Astrocyte of the cerebellum (primary cell): ENCODE measurements around the gene SAAL1.
A peak's percentile ranks its signal among the peaks of the same experiment; 100 is the strongest.
"Not testable (repeated sequence)": the region's sequence is repeated elsewhere in the genome, so short reads cannot be mapped to it uniquely, and the experiment has no call there.

Source experiments
- DNase-seq: peaks from one replicate; pipeline ENCODE4 v3.0.0-alpha.2; 2011; ENCODE audit warnings: low read depth
- H3K4me3 ChIP-seq: 2 replicates; pipeline ENCODE4 v1.5.1; 2011; ENCODE audit warnings: mild to moderate bottlenecking, low read depth, low read length, moderate library complexity
- CTCF ChIP-seq: IDR thresholded peaks from 2 replicates; pipeline ENCODE4 v1.5.1; 2012; ENCODE audit warnings: low read length, low read depth, moderate library complexity, mild to moderate bottlenecking; ENCODE audit errors: missing control alignments
- in situ Hi-C: cut with HindIII; loops from 2 replicates; pipeline ENCODE4 v1.10.0; 2017; ENCODE audit warnings: low sequenced_read_pairs

SAAL1 gene

GRCh38 chr11:18137186-18137800, 31.4 kb upstream of the SAAL1 start:
- H3K4me3 ChIP-seq, result no peak overlapping the region
- in situ Hi-C loops, result no loop called here
- no peak for DNase-seq
- no peak for TF ChIP-seq CTCF

GRCh38 chr11:18135308-18135707, 29.4 kb upstream of the SAAL1 start:
- H3K4me3 ChIP-seq, result no peak overlapping the region
- no peak for TF ChIP-seq CTCF
- in situ Hi-C loops, result no loop called here
- DNase-seq, result no peak

- TF ChIP-seq CTCF, result no peak
- DNase-seq, result no peak
- no peak within 1 kb of the TSS for H3K4me3 ChIP-seq
- in situ Hi-C loops, result no loop called here
Measured at GRCh38 chr11:18132341-18132740, 26.5 kb upstream of the SAAL1 start, which contains the start of gene MRGPRX3. MRGPRX3 (plus strand) TSS chr11:18132571; CDS start chr11:18137203, 4,632 bp downstream.

- DNase-seq, in situ Hi-C loops, H3K4me3 ChIP-seq: not testable (repeated sequence)
Measured at GRCh38 chr11:18131115-18131514, 25.2 kb upstream of the SAAL1 start.

- H3K4me3 ChIP-seq, in situ Hi-C loops, DNase-seq: not testable (repeated sequence)
Measured at GRCh38 chr11:18121331-18121828, 15.5 kb upstream of the SAAL1 start.

- DNase-seq, result peak; percentile 35
- no peak overlapping the region for H3K4me3 ChIP-seq
- TF ChIP-seq CTCF, result peak; percentile 95
- in situ Hi-C loops, result no loop called here
Measured at GRCh38 chr11:18115360-18116127, 9.7 kb upstream of the SAAL1 start.

GRCh38 chr11:18111005-18111404, 5.1 kb upstream of the SAAL1 start:
- DNase-seq, result no peak
- TF ChIP-seq CTCF, result no peak
- in situ Hi-C loops, result loop anchor here (5.0 kb wide), 2 partner anchors 49 to 94 kb away; no protein-coding TSS in a partner anchor
- H3K4me3 ChIP-seq, result no peak overlapping the region
